NCI-H2196 (cell line): Measurements from ENCODE around the gene ATP5MC2.

Source experiments
- DNase-seq: peaks from one replicate; lab custom pipeline; 2025; ENCODE audit not compliant: unreplicated experiment; lab: John Stamatoyannopoulos, UW

The ATP5MC2 gene

GRCh38 chr12:53616950-53617349 is 58.9 kb downstream of the ATP5MC2 start:
- no peak for DNase-seq
